Nephron progenitor cell (in vitro differentiated cells): ENCODE data around the gene SYT1.

Experiments used
- DNase-seq: peaks from one replicate; pipeline ENCODE4 v3.0.0; 2021
- H3K27ac Mint-ChIP-seq: 2 replicates; pipeline ENCODE4 v1.8.0; 2021; ENCODE audit warnings: mild to moderate bottlenecking, moderate library complexity, mixed read lengths
- H3K27me3 Mint-ChIP-seq: 2 replicates; pipeline ENCODE4 v1.8.0; 2021; ENCODE audit warnings: mild to moderate bottlenecking, low read depth, mixed read lengths; ENCODE audit not compliant: poor library complexity
- H3K36me3 Mint-ChIP-seq: 2 replicates; pipeline ENCODE4 v1.8.0; 2021; ENCODE audit warnings: low read depth, mixed read lengths
- H3K4me1 Mint-ChIP-seq: 2 replicates; pipeline ENCODE4 v1.8.0; 2021; ENCODE audit warnings: mixed read lengths
- H3K4me3 Mint-ChIP-seq: 2 replicates; pipeline ENCODE4 v1.8.0; 2021; ENCODE audit warnings: mild to moderate bottlenecking, moderate library complexity, mixed read lengths
- H3K9me3 Mint-ChIP-seq: 2 replicates; pipeline ENCODE4 v1.8.0; 2021; ENCODE audit warnings: mild to moderate bottlenecking, moderate library complexity, mixed read lengths
- TF ChIP-seq, protein P1 (sequence below): fragments of 200-600 bp; sonication (generic); IDR thresholded peaks from 2 replicates; pipeline ENCODE4 v1.5.0; 2021; ENCODE audit warnings: antibody characterized with exemption

Gene SYT1

DNA sequence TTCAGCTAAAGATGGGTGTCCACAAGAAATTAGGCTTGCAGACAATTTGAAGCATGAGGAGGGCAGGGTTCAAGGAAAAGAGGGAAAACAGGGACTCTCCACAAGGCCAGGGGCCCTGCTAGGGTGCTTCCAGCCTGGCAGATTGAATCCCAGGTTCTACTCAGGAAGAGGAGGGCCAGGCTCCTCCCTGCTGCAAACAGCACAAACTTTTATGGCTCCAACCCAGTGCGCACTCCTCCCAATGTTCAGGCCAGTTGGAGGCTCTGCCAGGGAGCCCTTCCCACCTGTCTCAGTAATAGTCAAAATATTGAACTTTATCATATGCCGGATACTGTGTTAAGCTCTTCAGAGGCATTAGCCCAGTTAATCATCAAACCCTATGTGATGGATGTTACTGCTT lies 244.4 kb downstream of the SYT1 start:
- Mint-ChIP-seq H3K27ac (no peak overlapping the region), H3K9me3 (no peaks in the 10 kb centered on the region), H3K4me3 (no peak overlapping the region), H3K4me1 (no peaks in the 10 kb centered on the region), H3K36me3 (no peaks in the 10 kb centered on the region), H3K27me3 (no peaks in the 10 kb centered on the region)
- no peak for DNase-seq
- TF ChIP-seq, protein P1, sequence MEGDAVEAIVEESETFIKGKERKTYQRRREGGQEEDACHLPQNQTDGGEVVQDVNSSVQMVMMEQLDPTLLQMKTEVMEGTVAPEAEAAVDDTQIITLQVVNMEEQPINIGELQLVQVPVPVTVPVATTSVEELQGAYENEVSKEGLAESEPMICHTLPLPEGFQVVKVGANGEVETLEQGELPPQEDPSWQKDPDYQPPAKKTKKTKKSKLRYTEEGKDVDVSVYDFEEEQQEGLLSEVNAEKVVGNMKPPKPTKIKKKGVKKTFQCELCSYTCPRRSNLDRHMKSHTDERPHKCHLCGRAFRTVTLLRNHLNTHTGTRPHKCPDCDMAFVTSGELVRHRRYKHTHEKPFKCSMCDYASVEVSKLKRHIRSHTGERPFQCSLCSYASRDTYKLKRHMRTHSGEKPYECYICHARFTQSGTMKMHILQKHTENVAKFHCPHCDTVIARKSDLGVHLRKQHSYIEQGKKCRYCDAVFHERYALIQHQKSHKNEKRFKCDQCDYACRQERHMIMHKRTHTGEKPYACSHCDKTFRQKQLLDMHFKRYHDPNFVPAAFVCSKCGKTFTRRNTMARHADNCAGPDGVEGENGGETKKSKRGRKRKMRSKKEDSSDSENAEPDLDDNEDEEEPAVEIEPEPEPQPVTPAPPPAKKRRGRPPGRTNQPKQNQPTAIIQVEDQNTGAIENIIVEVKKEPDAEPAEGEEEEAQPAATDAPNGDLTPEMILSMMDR = no peak

- Mint-ChIP-seq H3K4me1 (no peaks in the 10 kb centered on the region), H3K27ac (no peak overlapping the region)
Observed at GRCh38 chr12:79114896-79115295, 250.3 kb downstream of the SYT1 start.

DNA sequence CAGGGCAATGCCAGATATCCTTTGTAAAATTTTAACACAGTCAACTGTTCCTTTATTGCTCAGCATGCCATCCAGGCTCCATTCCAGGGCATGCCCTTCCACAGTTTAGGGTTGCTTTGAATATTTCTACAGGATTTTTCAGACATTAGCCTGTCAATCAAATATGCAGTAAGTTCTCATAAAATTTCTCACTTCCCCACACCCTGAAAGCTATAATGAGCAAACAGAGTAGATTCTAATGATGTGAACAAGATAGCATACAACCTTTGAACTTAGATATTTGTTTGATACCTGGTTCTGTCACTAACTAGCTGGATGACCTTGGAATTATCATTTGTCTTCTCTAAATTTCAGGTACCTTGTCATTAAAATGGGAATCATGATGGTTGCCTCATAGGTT lies 251.2 kb downstream of the SYT1 start:
- H3K9me3 Mint-ChIP-seq = no peaks in the 10 kb centered on the region
- H3K36me3 Mint-ChIP-seq = no peaks in the 10 kb centered on the region
- no peaks in the 10 kb centered on the region for H3K27me3 Mint-ChIP-seq
- TF ChIP-seq, protein P1 = no peak
- no peak for DNase-seq
- no peak overlapping the region for H3K4me3 Mint-ChIP-seq
- no peak overlapping the region for H3K27ac Mint-ChIP-seq
- H3K4me1 Mint-ChIP-seq = no peaks in the 10 kb centered on the region

More at GRCh38 chr12:79114896-79115295, 250.3 kb downstream of the SYT1 start:
- Mint-ChIP-seq H3K9me3 (no peaks in the 10 kb centered on the region), H3K36me3 (no peaks in the 10 kb centered on the region), H3K4me3 (no peak overlapping the region), H3K27me3 (no peaks in the 10 kb centered on the region)
- no peak for DNase-seq
- TF ChIP-seq, protein P1 = no peak

DNA sequence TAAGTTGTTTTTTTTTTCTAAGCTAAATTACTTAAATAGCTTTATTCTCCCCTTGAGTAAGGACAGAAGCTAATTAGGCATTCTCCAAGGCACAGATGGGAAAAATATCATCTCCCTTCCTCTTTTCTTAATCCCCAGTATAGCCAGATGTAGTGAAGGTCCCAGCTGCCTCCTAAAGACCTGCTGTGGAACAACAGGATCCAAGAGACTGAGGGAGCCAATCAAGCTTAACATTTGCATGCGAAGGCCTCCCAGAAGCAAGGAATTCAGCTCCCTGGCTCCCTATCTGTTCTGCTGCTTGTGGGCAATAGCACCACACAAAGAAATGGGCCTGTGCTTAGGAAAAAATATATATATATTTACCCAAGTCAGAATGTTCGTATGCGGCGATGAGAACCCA lies 255.2 kb downstream of the SYT1 start:
- no peaks in the 10 kb centered on the region for H3K36me3 Mint-ChIP-seq
- H3K27ac Mint-ChIP-seq = no peak overlapping the region
- H3K4me1 Mint-ChIP-seq = no peaks in the 10 kb centered on the region
- H3K27me3 Mint-ChIP-seq = no peaks in the 10 kb centered on the region
- no peak overlapping the region for H3K4me3 Mint-ChIP-seq
- TF ChIP-seq, protein P1 = no peak
- DNase-seq = no peak
- no peaks in the 10 kb centered on the region for H3K9me3 Mint-ChIP-seq

DNA sequence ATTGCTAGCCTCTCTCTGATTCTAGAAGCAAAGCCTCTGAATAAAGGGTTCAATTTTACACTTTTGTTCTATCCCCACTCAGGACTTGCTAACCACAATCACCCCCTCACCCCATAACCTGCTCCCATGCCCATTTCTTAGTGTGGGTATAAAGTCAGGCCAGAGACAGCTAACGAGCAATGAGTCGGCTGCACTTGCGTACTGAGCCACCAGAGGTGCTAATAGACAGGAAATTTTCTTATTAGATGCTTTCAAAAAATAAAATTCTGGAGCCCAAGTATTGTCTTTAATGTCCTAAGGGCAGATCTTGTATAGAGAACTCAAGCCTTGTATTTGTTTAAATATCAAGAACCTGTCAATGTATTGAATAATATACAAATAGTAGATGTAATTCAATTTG lies 256.9 kb downstream of the SYT1 start:
- DNase-seq = no peak
- H3K4me3 Mint-ChIP-seq = no peak overlapping the region
- no peak overlapping the region for H3K27ac Mint-ChIP-seq
- H3K27me3 Mint-ChIP-seq = no peaks in the 10 kb centered on the region
- H3K36me3 Mint-ChIP-seq = no peaks in the 10 kb centered on the region
- TF ChIP-seq, protein P1 = peak; percentile 34
- no peaks in the 10 kb centered on the region for H3K9me3 Mint-ChIP-seq
- H3K4me1 Mint-ChIP-seq = peaks cover 7% of the 10 kb centered on the region

DNA sequence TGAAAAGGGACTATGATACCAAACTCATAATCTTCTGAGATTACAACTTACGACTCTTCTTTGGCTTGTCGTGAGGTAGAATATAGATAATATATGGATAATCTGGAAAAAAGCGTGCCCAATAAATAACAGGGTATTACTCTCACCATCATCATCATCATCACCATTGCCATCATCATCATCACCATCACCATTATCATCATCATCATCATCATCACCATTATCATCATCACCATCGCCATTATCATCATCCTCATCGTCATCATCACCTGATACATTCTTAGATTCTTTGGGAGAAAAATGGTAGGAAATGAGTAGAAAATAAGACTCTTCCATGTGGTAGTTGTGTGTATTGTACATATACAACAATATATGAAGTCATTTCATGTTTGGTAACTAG lies 259.8 kb downstream of the SYT1 start:
- Mint-ChIP-seq H3K27ac (no peak overlapping the region), H3K27me3 (no peaks in the 10 kb centered on the region), H3K9me3 (no peaks in the 10 kb centered on the region), H3K4me1 (peaks cover 7% of the 10 kb centered on the region), H3K36me3 (no peaks in the 10 kb centered on the region), H3K4me3 (no peak overlapping the region)
- TF ChIP-seq, protein P1 = no peak
- no peak for DNase-seq
